Panc1 (cell line): ENCODE data around the gene FAM83F. TPM values are rescaled to one million over a fixed set of nuclear protein-coding genes. Genes with fewer than 3 reads are reported as not detected.

Experiments
- ATAC-seq: fragments of 200-7000 bp; cut with Tn5 transposase; 2 replicates; pipeline ENCODE4 v1.9.1; 2020; ENCODE audit warnings: mild to moderate bottlenecking, moderate library complexity
- BruUV-seq: library from RNA; stranded (reverse); fragments of 400-500 nt; replicated peaks from 2 replicates; lab custom pipeline; 2021; lab: Mats Ljungman, UMichigan
- CTCF ChIA-PET: fragments of 300-600 bp; sonication (Branson Sonifier 250); formaldehyde crosslinking; loops from one replicate; lab custom pipeline; 2022; ENCODE audit warnings: antibody characterized with exemption; lab: Charles Lee
- POLR2A ChIA-PET: fragments of 300-600 bp; sonication (Branson Sonifier 250); formaldehyde crosslinking; loops from one replicate; lab custom pipeline; 2022; ENCODE audit warnings: antibody characterized with exemption; lab: Charles Lee
- DNase-seq: peaks from one replicate; pipeline ENCODE4 v3.0.0-alpha.2; 2010; ENCODE audit warnings: low read depth, low spot score
- H3K27ac ChIP-seq: 2 replicates; pipeline ENCODE4 v1.5.1; 2011; ENCODE audit warnings: mild to moderate bottlenecking, low read length, inconsistent platforms
- H3K27me3 ChIP-seq: fragments of 200-500 bp; sonication (Bioruptor generic); 2 replicates; pipeline ENCODE4 v1.6.0; 2014; ENCODE audit warnings: low read length, inconsistent platforms; ENCODE audit not compliant: control insufficient read depth, insufficient read depth
- H3K36me3 ChIP-seq: fragments of 200-500 bp; sonication (Bioruptor generic); 2 replicates; pipeline ENCODE4 v1.5.1; 2014; ENCODE audit warnings: inconsistent platforms, mild to moderate bottlenecking, low read length, moderate library complexity; ENCODE audit not compliant: control insufficient read depth, insufficient read depth
- H3K4me1 ChIP-seq: 2 replicates; pipeline ENCODE4 v1.5.1; 2011; ENCODE audit warnings: inconsistent platforms, mild to moderate bottlenecking, low read length, moderate library complexity; ENCODE audit not compliant: control insufficient read depth, insufficient read depth
- H3K4me3 ChIP-seq, 2 experiments: 2 replicates each; pipeline ENCODE4 v1.5.1; 2011 to 2012; ENCODE audit warnings: low read depth in 2 of 2, low read length in 2 of 2, mild to moderate bottlenecking in 2 of 2, inconsistent platforms in 1 of 2, moderate library complexity in 1 of 2
- H3K9me3 ChIP-seq: fragments of 200-500 bp; sonication (Bioruptor generic); 2 replicates; pipeline ENCODE4 v1.5.1; 2014; ENCODE audit warnings: low read depth, mild to moderate bottlenecking, inconsistent platforms, low read length, moderate library complexity; ENCODE audit not compliant: control insufficient read depth, insufficient read depth
- CTCF ChIP-seq: fragments of 450-650 bp; IDR thresholded peaks from 2 replicates; pipeline ENCODE4 v1.5.1; 2017; ENCODE audit warnings: mild to moderate bottlenecking
- POLR2AphosphoS5 ChIP-seq: IDR thresholded peaks from 2 replicates; pipeline ENCODE4 v1.6.1; 2012; ENCODE audit warnings: mild to moderate bottlenecking, low read depth, low read length, moderate library complexity
- REST ChIP-seq, 2 experiments: IDR thresholded peaks; 2 replicates each; pipeline ENCODE4 v1.6.1; 2011 to 2012; ENCODE audit warnings: low read depth in 2 of 2, control low read depth in 1 of 2, low read length in 1 of 2, mild to moderate bottlenecking in 1 of 2, moderate library complexity in 1 of 2; ENCODE audit not compliant: insufficient read depth in 1 of 2
- SIN3A ChIP-seq: IDR thresholded peaks from 2 replicates; pipeline ENCODE4 v1.6.1; 2012; ENCODE audit warnings: low read depth, mild to moderate bottlenecking, low read length, moderate library complexity, borderline replicate concordance; ENCODE audit not compliant: insufficient read depth
- TCF7L2 ChIP-seq: IDR thresholded peaks from 2 replicates; pipeline ENCODE4 v1.6.1; 2011; ENCODE audit warnings: mild to moderate bottlenecking, low read depth, low read length, inconsistent platforms
- in situ Hi-C: cut with HindIII; loops from 2 replicates; pipeline ENCODE4 v1.10.0; 2016; ENCODE audit warnings: low sequenced_read_pairs, low pct_unique_long_range_greater_than_20kb
- intact Hi-C: fragments of 100-400 bp; cut with micrococcal nuclease; formaldehyde crosslinking; loops from one replicate; pipeline ENCODE4 v1.10.0; 2022; ENCODE audit not compliant: unreplicated experiment
- total RNA-seq: library from RNA; stranded (reverse); gene quantifications from one replicate; pipeline ENCODE4 v1.2.1, GENCODE V29; 2021; ENCODE audit not compliant: unreplicated experiment

The FAM83F gene
- total RNA-seq, 1 experiment from 2014 or later = 0.05 TPM

GRCh38 chr22:40014667-40015248 lies 20.0 kb downstream of the FAM83F start:
- in situ Hi-C loops = no loop called here
- Histone ChIP-seq H3K27ac (no peak overlapping the region), H3K9me3 (no peaks in the 10 kb centered on the region), H3K4me1 (no peaks in the 10 kb centered on the region), H3K4me3 (no peak overlapping the region), H3K27me3 (peaks cover 2% of the 10 kb centered on the region; the same call in 1 of the 2 replicates), H3K36me3 (no peaks in the 10 kb centered on the region)
- no TSS peak for BruUV-seq
- ATAC-seq (no peak), DNase-seq (no peak)
- intact Hi-C loops = no loop called here
- TF ChIP-seq CTCF (no peak), SIN3A (no peak), TCF7L2 (no peak), REST (IDR thresholded peaks at IDR 0.05; ENCODE audit: insufficient read depth in 1 of 2, low read depth in 2 of 2, low read length in 1 of 2) (no peak), POLR2AphosphoS5 (no peak)
- CTCF ChIA-PET = no interaction called here
- POLR2A ChIA-PET = no interaction called here

GRCh38 chr22:40015358-40015976 lies 20.7 kb downstream of the FAM83F start:
- Histone ChIP-seq H3K9me3 (no peaks in the 10 kb centered on the region), H3K27me3 (peaks cover 2% of the 10 kb centered on the region; the same call in 1 of the 2 replicates), H3K36me3 (no peaks in the 10 kb centered on the region), H3K4me3 (no peak overlapping the region), H3K4me1 (no peaks in the 10 kb centered on the region), H3K27ac (no peak overlapping the region)
- ATAC-seq (no peak), DNase-seq (no peak)
- intact Hi-C loops (no loop called here), in situ Hi-C loops (no loop called here)
- TF ChIP-seq POLR2AphosphoS5 (no peak), REST (IDR thresholded peaks at IDR 0.05; ENCODE audit: insufficient read depth in 1 of 2, low read depth in 2 of 2, low read length in 1 of 2) (no peak), SIN3A (no peak), CTCF (no peak), TCF7L2 (no peak)
- ChIA-PET CTCF (no interaction called here), POLR2A (no interaction called here)
- no TSS peak for BruUV-seq
